K562 (cell line): ENCODE data around the gene ZNF428. TPM values are rescaled to one million over a fixed set of nuclear protein-coding genes. Genes with fewer than 3 reads are reported as not detected.

Experiments
- BRF1 ChIP-seq: IDR thresholded peaks from 3 replicates; pipeline ENCODE4 v1.6.1; 2011; ENCODE audit warnings: borderline replicate concordance, mild to moderate bottlenecking; ENCODE audit not compliant: insufficient read length; ENCODE audit errors: extremely low read depth
- DACH1 ChIP-seq: fragments of 450-650 bp; IDR thresholded peaks from 2 replicates; pipeline ENCODE4 v1.6.1; 2018; ENCODE audit not compliant: partially characterized antibody
- DMBX1 ChIP-seq: fragments of 250-450 bp; sonication (Bioruptor Pico); IDR thresholded peaks from 2 replicates; pipeline ENCODE4 v1.8.0; 2022; ENCODE audit warnings: inconsistent platforms, mild to moderate bottlenecking, moderate library complexity, borderline replicate concordance
- HCFC1 ChIP-seq: IDR thresholded peaks from 2 replicates; pipeline ENCODE4 v1.6.1; 2012; ENCODE audit warnings: low read depth, low read length, improper control_type of control experiment
- ILK ChIP-seq: fragments of 450-650 bp; IDR thresholded peaks from 2 replicates; pipeline ENCODE4 v1.6.1; 2016; ENCODE audit warnings: missing genetic modification characterization, low read depth, mild to moderate bottlenecking, missing compliant biosample characterization, moderate library complexity, borderline replicate concordance
- MCM2 ChIP-seq: fragments of 450-650 bp; IDR thresholded peaks from 2 replicates; pipeline ENCODE4 v1.6.1; 2017; ENCODE audit warnings: low read depth, mild to moderate bottlenecking
- PYGO2 ChIP-seq: fragments of 450-650 bp; IDR thresholded peaks from 2 replicates; pipeline ENCODE4 v1.6.1; 2016; ENCODE audit warnings: mild to moderate bottlenecking, missing genetic modification characterization, moderate library complexity, missing compliant biosample characterization
- SIN3A ChIP-seq, 2 experiments: fragments of 150-350 bp in 1 of 2; IDR thresholded peaks; 2 replicates each; pipeline ENCODE4 v1.6.1; 2011 to 2016; ENCODE audit warnings: borderline replicate concordance in 2 of 2, low read depth in 2 of 2, low read length in 2 of 2, mild to moderate bottlenecking in 2 of 2, moderate library complexity in 2 of 2; ENCODE audit not compliant: control insufficient read depth in 1 of 2
- TARDBP ChIP-seq: fragments of 450-650 bp; IDR thresholded peaks from 2 replicates; pipeline ENCODE4 v1.6.1; 2016
- TEAD1 ChIP-seq, 2 experiments: fragments of 450-650 bp in 1 of 2; sonication (generic) in 1 of 2; formaldehyde crosslinking; IDR thresholded peaks; 2 replicates each; pipeline versions ENCODE4 v1.4.0 to v1.8.0; 2020 to 2022; ENCODE audit warnings: mild to moderate bottlenecking in 2 of 2, missing genetic modification reagents in 1 of 2
- ZNF324 ChIP-seq: fragments of 250-450 bp; sonication (Bioruptor Pico); IDR thresholded peaks from 2 replicates; pipeline ENCODE4 v1.4.0; 2020; ENCODE audit warnings: mild to moderate bottlenecking
- polyA plus RNA-seq, 8 experiments: library from polyadenylated mRNA; depleted of rRNA in 4 of 8; stranded (reverse) in 5 of 8; unstranded in 3 of 8; fragments of >200 nt; fragmentation: Nextera tagmentation in 2 of 8; fragmentation: Illumina TruSeq in 1 of 8; extraction: Ambion mirVana in 2 of 8; extraction: Trizol in 1 of 8; gene quantifications; 2 replicates each; pipeline versions ENCODE4 v1.2.1 to v1.2.3, GENCODE V29; 2011 to 2014; ENCODE audit warnings: inconsistent platforms in 1 of 8, missing spikeins in 1 of 8
- total RNA-seq, 7 experiments: library from RNA; depleted of rRNA in 6 of 7; stranded (reverse); fragments of >200 nt in 6 of 7; fragmentation: Illumina TruSeq in 2 of 7; extraction: Trizol in 2 of 7; gene quantifications; 2 replicates each; pipeline versions ENCODE4 v1.2.1 to v1.2.3, GENCODE V29; 2011 to 2021; ENCODE audit warnings: low replicate concordance in 1 of 7
- TF ChIP-seq, protein P1 (sequence below): fragments of 150-350 bp; conservative IDR thresholded peaks from 2 replicates; pipeline ENCODE4 v1.6.1; 2014; ENCODE audit warnings: low read length
- TF ChIP-seq, protein P2 (sequence below), 3 experiments: IDR thresholded peaks in 2 of 3; conservative IDR thresholded peaks in 1 of 3; 2 replicates each; pipeline ENCODE4 v1.5.1; 2011 to 2012; ENCODE audit warnings: low read length in 3 of 3, mild to moderate bottlenecking in 3 of 3, control low read depth in 2 of 3, improper control_type of control experiment in 1 of 3, inconsistent platforms in 1 of 3, low read depth in 1 of 3, mixed read lengths in 1 of 3, moderate library complexity in 1 of 3; ENCODE audit not compliant: insufficient read depth in 2 of 3
- TF ChIP-seq, protein P3 (sequence below), 2 experiments: fragments of 450-650 bp; IDR thresholded peaks; 2 replicates each; pipeline ENCODE4 v1.6.1; 2016; ENCODE audit warnings: mild to moderate bottlenecking in 2 of 2, borderline replicate concordance in 1 of 2, low read depth in 1 of 2, moderate library complexity in 1 of 2

ZNF428 gene
- total and polyA plus RNA-seq, 9 of the 15 experiments (the other 6 are each of a cell fraction or from before 2014, with no cell fraction given) = 0.15 to 85.7 (median 15.9) TPM

DNA sequence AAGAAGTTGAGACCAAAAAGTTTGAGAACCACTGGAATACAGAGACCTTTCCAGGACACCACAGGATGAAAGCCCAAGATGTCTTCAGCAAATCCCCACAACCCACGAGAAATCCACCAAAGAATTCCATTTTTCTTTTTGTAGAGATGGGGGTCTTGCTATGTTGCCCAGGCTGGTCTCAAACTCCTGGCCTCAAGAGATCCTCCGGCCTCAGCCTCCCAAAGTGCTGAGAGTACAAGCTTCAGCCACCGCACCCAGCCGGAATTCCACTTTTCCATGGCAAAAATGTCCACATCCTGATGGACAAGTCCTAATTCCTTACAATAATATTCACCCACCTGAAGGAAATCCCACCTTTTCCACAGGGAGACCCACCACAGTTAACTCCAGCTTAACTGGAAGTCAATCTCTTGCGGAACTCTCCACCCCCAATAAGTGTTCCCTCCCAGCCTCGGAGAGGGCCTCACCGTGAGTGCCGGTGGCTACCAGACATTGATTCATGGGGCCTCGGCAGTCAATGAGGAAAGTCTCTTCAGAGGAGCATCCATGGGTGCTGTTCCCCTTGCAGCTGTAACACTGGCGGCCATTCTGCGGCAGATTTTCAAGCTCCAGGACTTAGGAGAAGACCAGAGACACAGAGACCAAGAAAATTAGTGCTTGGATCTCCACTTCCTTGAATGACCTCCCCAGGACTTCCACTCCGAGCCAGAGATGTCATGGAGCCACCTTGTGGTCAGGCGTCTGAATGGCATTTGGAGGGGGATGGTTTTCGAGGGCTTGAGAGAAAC lies 32.5 kb upstream of the ZNF428 start (continued):
- TF ChIP-seq, protein P1, sequence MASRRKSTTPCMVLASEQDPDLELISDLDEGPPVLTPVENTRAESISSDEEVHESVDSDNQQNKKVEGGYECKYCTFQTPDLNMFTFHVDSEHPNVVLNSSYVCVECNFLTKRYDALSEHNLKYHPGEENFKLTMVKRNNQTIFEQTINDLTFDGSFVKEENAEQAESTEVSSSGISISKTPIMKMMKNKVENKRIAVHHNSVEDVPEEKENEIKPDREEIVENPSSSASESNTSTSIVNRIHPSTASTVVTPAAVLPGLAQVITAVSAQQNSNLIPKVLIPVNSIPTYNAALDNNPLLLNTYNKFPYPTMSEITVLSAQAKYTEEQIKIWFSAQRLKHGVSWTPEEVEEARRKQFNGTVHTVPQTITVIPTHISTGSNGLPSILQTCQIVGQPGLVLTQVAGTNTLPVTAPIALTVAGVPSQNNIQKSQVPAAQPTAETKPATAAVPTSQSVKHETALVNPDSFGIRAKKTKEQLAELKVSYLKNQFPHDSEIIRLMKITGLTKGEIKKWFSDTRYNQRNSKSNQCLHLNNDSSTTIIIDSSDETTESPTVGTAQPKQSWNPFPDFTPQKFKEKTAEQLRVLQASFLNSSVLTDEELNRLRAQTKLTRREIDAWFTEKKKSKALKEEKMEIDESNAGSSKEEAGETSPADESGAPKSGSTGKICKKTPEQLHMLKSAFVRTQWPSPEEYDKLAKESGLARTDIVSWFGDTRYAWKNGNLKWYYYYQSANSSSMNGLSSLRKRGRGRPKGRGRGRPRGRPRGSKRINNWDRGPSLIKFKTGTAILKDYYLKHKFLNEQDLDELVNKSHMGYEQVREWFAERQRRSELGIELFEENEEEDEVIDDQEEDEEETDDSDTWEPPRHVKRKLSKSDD = no peak
- TF ChIP-seq TEAD1 (CRISPR knock-in tag; IDR thresholded peaks at IDR 0.05) (no peak), HCFC1 (no peak), DMBX1 (CRISPR knock-in tag) (no peak), DACH1 (no peak), PYGO2 (no peak), ILK (tag) (no peak), ZNF324 (CRISPR knock-in tag) (no peak), BRF1 (no peak), MCM2 (no peak), TARDBP (no peak), SIN3A (IDR thresholded peaks at IDR 0.05; ENCODE audit: borderline replicate concordance in 2 of 2, control insufficient read depth in 1 of 2, low read depth in 2 of 2, low read length in 2 of 2) (no peak)
- TF ChIP-seq, protein P2, sequence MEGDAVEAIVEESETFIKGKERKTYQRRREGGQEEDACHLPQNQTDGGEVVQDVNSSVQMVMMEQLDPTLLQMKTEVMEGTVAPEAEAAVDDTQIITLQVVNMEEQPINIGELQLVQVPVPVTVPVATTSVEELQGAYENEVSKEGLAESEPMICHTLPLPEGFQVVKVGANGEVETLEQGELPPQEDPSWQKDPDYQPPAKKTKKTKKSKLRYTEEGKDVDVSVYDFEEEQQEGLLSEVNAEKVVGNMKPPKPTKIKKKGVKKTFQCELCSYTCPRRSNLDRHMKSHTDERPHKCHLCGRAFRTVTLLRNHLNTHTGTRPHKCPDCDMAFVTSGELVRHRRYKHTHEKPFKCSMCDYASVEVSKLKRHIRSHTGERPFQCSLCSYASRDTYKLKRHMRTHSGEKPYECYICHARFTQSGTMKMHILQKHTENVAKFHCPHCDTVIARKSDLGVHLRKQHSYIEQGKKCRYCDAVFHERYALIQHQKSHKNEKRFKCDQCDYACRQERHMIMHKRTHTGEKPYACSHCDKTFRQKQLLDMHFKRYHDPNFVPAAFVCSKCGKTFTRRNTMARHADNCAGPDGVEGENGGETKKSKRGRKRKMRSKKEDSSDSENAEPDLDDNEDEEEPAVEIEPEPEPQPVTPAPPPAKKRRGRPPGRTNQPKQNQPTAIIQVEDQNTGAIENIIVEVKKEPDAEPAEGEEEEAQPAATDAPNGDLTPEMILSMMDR (IDR thresholded peaks at IDR 0.05 in 2 of 3, conservative IDR thresholded peaks at IDR 0.05 in 1 of 3; ENCODE audit: insufficient read depth in 2 of 3, low read depth in 1 of 3, low read length in 3 of 3) = peak; percentile 89 to 95 (median 91)
- TF ChIP-seq, protein P3, sequence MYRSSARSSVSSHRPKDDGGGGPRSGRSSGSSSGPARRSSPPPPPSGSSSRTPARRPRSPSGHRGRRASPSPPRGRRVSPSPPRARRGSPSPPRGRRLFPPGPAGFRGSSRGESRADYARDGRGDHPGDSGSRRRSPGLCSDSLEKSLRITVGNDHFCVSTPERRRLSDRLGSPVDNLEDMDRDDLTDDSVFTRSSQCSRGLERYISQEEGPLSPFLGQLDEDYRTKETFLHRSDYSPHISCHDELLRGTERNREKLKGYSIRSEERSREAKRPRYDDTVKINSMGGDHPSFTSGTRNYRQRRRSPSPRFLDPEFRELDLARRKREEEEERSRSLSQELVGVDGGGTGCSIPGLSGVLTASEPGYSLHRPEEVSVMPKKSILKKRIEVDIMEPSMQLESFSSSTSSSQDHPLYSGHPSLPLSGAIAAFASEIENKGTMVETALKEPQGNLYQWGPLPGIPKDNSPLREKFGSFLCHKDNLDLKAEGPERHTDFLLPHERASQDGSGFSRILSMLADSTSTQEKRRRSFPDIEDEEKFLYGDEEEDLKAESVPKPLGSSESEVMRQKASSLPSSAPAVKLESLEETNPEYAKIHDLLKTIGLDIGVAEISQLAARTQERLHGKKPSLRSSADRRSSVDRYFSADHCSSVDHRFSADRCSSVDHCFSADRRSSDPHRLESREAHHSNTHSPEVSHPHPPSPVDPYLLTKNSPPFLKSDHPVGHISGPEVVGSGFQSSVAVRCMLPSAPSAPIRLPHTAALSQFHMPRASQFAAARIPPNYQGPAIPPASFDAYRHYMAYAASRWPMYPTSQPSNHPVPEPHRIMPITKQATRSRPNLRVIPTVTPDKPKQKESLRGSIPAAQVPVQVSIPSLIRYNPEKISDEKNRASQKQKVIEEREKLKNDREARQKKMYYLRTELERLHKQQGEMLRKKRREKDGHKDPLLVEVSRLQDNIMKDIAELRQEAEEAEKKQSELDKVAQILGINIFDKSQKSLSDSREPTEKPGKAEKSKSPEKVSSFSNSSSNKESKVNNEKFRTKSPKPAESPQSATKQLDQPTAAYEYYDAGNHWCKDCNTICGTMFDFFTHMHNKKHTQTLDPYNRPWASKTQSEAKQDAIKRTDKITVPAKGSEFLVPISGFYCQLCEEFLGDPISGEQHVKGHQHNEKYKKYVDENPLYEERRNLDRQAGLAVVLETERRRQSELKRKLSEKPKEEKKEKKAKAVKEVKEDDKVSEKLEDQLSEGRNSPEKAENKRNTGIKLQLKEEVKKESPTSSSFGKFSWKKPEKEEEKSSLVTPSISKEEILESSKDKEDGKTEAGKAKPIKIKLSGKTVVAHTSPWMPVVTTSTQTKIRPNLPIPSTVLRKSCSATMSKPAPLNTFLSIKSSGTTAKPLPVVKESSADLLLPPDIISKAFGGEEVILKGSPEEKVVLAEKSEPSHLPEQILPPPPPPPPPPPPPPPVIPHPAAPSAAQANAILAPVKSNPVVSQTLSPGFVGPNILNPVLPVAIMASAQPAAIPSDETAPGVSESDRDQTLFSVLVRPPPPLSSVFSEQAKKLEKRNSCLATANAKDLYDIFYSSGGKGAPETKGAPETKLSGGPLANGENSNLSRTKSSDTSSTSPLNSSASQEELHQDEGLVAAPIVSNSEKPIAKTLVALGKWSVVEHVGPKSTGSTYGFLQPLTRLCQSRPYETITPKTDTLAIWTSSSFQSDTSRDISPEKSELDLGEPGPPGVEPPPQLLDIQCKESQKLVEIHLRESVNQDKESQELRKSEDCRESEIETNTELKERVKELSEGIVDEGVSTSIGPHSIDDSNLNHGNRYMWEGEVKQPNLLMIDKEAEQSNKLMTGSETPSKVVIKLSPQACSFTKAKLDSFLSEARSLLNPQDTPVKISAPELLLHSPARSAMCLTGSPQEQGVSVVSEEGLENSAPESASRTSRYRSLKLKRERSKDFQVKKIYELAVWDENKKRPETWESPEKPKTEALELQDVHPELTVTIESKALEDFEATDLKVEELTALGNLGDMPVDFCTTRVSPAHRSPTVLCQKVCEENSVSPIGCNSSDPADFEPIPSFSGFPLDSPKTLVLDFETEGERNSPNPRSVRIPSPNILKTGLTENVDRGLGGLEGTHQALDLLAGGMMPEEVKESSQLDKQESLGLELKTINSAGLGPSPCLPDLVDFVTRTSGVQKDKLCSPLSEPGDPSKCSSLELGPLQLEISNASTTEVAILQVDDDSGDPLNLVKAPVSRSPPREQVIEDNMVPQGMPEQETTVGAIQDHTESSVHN (IDR thresholded peaks at IDR 0.05; ENCODE audit: borderline replicate concordance in 1 of 2, low read depth in 1 of 2) = no peak
